Activated CD4-positive, alpha-beta T cell treated with anti-CD3 and anti-CD28 coated beads, Interleukin-2, amount 50 U/mL, for 24 hours (primary cell): ENCODE results near the gene GAK.

Source experiments
- DNase-seq, 2 donors: peaks; one replicate each; pipeline ENCODE4 v3.0.0-alpha.2; 2020; ENCODE audit warnings: low read depth in 1 of 2, low spot score in 1 of 2

The GAK gene

DNA sequence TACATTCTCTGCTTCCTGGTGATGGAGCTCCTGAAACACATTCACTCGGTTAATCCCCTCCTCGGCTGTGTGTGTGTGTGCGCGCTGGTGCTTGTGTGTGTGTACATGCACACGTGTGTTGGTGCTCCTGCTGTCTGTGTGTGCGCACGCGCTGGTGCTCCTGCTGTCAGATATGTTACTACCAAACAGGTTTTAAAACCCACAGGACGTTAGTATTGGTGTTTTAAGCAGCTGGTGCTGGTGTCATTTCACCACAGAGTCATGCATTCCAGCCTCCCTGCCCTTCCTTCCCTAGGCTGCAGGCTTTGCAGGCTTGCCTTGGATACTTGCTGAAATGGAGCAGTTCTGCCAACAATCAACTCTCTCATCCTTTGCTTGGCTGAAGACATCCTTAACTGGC is 58.1 kb downstream of the GAK start:
- DNase-seq = no peak

DNA sequence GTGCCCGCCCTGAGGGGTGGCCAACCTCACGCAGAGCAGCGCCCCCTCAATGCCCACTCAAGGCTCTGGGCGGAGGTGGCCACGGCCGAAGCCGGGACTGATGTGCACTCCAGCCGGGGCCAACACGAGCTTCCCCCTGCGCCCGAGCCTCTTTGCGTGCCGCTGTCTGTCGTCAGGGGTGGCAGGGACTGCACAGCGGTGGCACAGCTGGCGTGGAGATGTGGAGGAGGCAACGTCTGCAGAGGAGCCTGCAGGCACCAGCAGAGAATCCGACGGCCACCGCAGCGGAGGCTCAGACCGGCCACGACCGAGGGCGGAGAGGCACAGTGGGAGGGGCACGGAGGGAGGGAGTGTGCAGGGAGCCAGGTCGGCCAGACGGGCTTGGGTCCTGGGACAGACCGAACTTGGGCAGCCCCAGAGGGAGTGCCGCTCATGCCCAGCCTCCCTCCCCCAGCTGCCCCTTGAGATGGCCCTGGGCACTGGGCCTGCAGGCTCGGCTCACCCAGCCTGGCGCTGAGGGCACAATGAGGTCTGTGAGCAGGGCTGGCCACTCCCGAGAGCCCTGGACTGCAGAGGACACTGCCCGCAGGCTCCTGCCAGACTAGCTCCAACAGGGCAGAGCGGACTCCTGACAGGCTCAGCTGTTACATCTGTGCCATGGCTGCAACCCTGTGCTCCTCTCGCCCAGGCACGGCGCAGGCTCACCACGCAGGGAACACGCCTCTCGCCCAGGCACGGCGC is 59.7 kb downstream of the GAK start:
- DNase-seq = no peak

DNA sequence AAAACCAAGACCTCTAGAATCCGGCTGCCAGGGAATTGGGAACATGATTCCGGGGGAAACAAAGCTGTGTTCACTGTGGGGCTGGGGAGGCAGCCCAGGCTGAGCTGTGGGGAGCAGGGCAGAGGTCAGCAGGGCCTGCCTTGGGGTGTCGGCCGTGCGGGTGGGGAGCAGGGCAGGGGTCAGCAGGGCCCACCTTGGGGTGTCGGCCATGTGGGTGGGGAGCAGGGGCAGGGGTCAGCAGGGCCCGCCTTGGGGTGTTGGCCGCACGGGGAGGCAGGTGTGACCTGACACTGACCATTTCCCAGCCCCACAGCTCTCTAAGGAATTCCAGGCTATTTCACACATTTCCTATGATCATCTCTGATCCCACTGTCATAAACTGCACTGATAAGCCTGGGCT is 60.6 kb downstream of the GAK start:
- no peak for DNase-seq

DNA sequence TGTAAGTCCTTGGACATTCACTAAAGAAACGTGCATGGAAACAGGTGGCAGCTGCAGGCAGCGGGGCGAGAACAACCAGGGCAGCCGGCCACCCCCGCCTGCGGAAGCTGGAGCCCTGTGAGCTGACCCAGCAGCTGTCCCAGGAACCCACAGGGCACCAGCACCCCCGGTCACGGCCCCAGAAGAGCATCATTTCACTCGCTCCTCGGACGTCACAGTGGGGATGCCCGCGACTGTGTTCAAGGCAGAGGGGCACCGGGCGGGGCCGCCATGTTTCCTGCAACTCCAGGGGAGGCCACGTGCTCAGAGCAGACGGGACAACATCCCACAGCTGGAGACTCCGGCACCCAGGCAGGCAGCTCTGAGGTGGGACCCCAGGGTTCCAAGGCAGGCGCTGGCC is 61.2 kb downstream of the GAK start:
- DNase-seq = no peak

DNA sequence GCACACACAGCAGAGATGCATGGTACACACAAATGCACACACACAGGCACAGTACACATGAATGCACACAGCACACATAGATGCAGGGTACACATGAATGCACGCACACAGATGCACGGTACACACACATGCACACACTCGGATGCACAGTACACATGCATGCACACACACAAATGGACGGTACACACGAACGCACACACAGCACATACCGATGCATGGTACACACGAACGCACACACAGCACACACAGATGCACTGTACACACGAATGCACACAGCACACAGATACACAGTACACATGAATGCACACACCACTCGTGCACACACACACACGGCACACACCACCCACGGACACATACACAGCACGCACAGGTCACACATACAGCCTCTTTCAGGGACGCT is 62.3 kb downstream of the GAK start:
- DNase-seq = no peak

DNA sequence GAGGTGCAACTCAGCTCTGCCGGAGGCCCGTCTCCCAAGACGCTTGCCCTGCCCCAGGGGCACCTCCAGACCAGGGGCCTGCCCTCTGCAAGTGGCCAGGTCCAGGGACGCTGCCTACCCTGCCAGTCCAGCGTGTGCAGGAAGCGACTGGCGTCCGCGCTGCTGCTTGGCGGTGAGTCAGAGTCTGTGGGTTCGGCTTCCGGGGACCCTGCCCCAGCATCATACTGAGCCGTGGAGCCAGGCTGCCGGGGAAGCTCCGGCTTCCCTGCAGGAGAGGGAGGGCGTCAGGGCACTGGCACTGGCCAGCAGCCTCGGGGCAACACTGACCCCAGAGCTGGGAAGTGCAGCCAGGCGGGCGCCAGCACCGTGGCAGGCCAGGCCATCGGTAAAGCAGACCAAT is 63.7 kb downstream of the GAK start:
- DNase-seq = no peak

DNA sequence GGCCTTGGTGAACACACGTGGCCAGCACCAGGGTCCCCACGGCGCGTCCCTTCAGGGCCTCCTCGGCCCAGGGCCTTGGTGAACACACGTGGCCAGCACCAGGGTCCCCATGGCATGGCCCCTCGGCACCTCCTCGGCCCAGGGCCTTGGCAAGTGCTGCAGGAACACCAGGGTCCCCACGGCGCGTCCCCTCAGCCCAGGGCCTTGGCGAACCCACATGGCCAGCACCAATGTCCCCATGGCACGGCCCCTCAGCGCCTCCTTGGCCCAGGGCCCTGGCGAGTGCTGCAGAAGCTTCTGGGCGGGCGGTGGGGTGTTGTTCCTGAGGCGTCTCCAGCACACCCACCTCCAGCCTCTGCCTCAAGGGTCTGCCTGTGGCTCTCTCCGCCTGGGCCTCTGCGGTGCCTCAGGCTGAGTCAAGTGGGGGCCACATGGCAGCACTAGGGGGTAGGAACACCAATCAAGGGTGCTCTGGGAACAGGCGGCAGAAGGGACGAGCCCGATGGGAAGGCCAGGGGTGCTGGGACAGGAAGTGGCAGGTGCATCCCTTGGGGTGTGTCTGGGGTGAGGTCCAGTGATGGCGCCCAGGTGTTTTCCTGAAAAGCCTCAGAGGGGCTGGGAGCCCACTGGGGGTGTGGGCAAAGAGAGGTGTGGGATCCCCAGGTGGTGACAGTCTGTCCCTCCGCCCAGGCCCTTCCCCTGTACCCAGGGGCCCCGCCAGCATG is 64.4 kb downstream of the GAK start:
- DNase-seq = no peak

DNA sequence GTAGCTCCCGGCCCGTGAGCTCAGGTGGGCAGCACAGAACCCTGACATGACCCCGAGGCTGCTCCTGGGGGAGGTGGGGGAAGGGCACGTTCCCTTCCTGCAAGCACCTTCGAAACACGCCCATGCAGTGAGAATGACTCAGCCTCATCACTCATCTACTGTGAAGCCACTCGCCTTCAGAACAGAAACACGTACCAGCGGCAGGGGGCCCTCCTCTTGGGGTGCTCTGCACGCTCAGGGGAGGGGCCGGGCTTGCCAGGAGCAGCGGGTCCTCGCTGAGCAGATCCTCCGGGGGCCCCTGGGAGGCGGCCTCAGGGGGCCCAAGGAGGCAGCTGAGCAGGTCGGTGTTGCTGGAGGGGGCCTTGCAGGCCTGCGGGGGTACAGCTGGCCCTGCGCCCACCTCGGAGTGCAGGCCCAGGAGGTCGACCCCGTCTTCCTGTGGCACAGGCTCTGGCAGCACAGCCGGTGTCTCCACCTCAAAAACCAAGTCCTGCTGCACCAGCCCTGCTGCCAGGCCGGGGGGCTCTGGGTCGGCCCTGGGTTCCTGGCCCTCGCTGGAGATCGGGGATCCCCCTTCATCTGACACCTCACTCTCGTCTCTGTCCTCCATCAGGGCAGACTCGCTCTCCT is 65.2 kb downstream of the GAK start:
- DNase-seq = no peak

DNA sequence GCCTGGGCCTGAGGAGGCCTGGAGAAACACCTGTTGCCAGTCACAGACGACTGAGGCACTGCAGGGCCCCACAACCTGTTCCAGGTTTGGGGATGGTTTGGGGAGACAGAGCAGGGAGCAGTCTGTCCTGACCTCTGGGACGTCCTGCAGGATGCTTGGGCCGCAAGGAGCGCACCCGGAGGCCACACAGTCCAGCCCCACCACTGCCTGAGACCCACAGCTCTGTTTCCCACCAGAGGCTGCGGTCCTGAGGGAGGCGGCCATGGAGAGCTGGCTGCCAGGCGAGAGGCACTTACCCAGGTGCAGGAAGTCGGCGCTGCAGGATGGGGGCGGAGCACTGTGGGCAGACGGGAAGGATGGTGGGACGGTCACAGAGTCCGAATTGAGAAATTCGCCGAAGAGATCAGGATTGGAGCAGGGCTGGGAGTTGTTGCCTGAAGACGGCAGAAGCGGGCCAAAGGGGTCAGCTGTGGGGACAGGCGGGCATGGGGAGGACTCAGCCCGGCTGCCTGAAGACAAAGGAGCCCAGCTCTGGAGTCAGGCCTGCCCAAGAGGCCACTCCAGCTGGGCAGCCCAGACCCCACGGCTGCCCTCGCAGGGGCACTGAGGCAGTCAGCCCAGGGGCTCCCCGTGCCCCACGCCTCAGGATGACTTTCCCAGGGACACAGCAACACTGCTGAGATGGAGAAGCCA is 65.9 kb downstream of the GAK start:
- no peak for DNase-seq

DNA sequence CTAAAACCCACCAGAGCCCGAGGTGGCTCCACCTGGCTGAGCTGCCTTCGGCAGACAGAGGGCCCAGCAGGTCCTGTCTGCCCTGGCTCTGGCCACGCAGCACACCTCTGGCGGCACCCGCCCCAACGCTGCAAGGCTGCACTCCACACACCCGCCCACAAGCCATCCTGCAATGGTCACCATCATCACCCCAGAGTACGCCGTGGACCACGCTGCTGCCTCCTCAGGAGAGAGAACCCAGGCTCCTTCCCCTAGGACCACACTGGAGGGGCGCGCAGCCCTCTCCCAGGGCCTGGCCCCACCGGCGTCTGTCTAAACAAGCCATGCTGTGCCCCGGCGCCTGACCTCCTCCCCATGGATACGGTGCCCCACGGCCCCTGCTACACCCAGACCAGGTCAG is 66.5 kb downstream of the GAK start:
- DNase-seq = no peak

DNA sequence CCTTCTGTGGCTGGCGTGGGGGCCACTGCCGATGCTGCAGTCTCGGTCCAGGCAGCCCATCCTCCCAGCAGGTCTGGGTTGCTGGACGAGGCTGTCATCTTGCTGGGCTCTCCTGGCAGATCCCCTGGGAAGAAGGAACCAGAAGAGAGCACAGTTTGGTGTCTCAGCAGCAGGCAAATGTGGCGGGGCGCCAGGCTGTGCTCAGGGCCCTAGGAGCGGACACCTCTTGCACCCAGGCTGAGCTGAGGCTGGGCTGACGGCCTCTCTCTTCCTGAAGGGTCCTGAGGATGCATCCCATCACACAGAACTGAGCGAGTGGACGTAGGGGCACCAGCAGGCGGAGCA is 67.0 kb downstream of the GAK start:
- DNase-seq = no peak

DNA sequence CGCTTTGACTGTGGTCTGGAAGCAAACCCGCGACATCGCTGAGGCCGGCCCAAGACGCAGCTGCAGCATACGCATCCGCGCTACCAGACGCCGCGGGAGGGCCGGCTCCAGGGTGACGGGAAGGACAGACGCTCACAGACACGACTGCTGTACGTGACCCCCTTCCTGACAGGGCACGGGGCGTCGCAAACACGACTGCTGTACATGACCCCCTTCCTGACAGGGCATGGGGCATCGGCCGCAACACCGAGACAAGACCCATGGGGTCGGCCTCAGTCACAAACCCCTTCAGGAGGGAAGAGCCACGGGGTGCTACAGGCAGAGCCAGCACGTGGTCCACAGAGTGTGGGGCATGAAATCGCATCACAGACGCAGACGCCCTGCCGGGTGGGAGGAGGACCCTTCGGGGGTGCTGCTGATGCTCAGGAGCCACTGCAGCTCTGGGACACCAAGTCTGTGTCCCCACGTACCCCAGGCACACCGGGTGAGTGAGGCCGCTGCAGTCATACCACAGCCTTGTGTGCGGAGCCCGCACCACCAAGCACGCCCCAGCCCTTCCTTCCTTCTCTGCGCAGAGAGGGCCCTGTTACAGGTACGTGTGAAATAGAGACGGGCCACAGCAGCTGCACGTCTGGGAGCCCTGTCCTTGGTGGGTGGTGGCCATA is 67.5 kb downstream of the GAK start:
- DNase-seq = no peak

DNA sequence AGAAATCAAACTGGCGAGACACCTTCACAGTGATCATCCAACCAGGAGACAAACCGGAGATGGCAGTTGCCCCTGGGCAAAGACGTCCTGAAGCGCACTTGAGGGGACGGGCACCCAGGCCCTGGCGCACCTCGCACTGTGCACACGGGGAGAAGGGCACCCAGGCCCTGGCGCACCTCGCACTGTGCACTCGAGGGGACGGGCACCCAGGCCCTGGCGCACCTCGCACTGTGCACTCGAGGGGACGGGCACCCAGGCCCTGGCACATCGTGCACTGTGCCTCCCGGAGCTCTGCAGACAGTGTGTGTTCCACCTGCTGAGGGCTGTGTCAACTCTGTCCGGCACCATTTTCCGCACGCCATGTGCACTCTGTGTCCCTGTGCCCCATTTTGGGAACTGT is 71.6 kb downstream of the GAK start:
- DNase-seq = no peak

DNA sequence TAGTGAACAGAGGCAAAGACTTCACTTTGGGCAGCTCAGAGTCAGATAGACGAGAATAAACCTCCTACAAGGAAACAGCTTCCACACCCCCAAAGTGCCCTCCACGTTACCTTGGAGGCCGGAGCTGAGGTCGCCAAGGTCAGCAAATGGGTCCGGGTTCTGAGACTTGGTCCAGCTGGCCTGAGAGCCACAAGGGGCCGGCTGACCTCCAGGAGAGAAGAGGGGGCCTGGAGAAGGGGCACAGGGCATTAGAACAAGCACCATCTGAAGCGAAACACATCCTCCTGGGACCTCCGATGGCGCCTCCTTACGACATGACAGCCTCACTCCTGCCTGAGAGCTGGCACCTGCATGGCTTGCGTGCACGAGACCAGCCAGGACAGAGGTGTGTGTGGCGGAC is 72.6 kb downstream of the GAK start:
- no peak for DNase-seq

DNA sequence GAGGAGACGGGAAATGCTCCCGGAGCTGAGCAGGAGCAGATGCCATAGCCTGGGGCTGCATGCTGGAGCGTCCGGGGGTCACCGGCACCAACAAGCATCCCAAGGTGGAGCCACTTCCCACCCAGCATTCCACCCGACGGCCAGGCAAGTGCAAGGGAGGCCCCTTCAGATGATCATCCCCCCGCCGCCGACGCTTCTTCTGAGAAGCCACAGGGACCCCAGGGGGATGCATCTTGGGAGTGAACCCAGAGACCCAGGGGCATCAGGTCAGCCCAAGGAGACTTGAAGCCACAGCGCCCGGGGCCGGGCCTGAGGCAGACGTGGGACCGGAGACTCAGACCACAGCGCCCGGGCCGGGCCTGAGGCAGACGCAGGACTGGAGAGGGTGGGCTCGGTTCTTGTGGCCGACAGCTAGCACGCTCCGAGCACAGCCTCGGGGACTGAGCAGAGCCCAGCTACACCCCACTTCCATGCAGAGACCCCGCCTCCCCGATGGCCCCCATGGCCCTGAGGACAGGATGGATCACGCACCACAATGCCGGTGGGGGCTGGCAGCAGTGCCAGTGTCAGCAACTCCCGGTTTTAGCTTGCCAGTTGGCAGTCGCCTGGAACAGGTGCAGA is 73.2 kb downstream of the GAK start:
- DNase-seq = no peak

DNA sequence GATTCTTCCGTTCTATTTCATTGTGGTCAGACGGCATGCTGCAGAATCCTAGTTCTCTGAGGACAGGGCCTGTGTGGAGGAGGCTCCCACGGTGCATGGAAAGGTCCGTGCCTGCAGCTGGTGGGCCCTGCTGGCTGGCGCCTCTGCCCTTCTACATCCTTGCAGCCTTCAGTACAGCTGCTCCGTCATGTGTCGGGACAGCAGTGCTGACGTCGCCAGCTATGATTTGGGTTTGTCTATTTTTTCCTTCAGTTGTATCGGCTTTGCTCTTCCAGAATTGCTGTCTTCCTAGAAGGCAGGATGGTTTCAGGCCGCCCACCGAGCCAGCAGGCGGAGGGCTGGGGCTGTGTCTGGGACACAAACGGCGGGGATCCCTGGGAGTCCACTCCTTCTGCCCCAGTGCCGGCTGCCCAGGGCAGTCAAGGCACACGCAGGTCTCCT is 74.1 kb downstream of the GAK start:
- DNase-seq = no peak

DNA sequence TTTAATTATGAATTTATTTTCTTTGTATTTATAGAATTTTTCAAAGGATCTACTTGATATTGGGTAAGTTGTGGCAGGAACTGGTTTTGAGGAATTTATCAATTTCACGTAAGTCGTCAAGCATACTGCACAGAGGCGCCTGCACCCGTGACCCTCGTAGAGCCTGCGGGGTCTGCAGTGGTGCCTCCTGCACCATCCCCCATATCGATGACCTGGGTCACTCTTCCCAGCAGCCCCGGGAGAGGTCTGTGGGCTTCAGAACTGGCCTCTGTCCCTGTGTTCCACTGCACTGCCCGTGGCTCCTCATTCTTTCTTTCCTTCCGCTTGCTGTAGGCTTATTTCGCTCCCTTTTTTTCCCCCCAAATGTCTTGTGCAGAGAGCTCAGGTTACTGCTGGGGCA is 74.7 kb downstream of the GAK start:
- no peak for DNase-seq

DNA sequence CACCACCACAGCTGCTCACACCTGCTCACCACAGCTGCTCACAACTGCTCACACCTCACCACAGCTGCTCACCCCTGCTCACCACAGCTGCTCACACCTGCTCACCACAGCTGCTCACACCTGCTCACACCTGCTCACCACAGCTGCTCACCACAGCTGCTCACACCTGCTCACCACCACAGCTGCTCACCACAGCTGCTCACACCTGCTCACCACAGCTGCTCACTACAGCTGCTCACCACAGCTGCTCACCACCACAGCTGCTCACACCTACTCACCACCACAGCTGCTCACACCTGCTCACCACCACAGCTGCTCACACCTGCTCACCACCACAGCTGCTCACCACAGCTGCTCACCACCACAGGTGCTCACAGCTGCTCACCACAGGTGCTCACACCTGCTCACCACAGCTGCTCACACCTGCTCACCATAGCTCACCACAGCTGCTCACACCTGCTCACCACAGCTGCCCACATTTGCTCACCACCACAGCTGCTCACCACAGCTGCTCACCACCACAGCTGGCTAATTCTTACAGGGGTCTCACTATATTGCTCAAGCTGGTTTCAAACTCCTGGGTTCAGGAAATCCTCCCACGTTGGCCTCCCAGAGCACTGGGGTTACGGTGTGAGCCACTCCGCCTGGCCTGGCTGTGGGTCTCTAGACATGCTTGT is 75.8 kb downstream of the GAK start:
- no peak for DNase-seq

DNA sequence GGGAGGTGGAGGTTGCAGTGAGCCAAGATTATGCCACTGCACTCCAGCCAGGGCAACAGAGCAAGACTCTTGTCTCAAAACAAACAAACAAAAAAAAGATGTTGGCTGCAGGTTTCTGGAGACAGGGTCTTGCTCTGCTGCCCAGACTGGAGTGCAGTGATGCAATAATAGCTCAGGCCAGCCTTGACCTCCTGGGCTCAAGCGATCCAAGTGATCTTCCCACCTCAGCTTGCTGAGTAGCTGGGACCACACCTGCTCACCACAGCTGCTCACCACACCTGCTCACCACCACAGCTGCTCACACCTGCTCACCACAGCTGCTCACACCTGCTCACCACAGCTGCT is 76.3 kb downstream of the GAK start:
- DNase-seq = no peak

DNA sequence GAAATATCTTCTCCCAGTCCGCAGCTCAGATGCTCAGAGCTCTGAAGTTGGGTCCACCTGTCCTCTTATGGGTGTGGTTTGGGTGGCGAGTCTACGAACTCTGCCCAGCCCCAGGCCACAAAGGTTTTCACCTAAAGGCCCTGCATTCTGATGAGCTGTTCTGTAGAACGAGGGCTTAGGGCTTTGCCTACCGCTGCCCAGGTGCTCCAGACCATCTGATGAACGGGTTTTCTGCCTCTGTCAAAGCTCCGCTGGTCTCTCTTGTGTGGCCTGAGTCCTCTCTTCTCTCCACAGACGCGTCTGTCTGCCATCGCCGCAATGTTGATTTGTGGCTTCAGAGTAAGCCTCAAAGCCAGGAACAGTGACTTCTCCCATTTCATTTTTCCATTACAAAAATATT is 77.8 kb downstream of the GAK start:
- no peak for DNase-seq

DNA sequence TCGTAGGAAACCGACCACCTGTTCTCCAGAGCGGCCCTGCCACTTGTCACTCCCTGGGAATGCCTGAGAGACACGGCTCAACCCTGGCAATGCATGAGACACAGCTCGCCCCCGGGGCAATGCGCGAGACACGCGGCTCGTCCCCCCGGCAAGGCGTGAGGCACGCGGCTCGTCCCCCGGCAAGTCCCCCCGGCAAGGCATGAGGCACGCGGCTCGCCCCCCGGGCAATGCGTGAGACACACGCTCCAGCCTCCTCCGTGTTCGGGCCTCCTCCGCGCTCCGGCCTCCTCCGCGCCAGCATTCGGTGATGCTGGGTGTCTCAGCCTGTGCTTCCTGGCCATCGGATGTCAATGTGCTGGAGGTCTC is 78.7 kb downstream of the GAK start:
- DNase-seq = no peak
